ENCODE data around the gene BACE1.
A peak's percentile ranks its signal among the peaks of the same experiment; 100 is the strongest.

The BACE1 gene

DNA sequence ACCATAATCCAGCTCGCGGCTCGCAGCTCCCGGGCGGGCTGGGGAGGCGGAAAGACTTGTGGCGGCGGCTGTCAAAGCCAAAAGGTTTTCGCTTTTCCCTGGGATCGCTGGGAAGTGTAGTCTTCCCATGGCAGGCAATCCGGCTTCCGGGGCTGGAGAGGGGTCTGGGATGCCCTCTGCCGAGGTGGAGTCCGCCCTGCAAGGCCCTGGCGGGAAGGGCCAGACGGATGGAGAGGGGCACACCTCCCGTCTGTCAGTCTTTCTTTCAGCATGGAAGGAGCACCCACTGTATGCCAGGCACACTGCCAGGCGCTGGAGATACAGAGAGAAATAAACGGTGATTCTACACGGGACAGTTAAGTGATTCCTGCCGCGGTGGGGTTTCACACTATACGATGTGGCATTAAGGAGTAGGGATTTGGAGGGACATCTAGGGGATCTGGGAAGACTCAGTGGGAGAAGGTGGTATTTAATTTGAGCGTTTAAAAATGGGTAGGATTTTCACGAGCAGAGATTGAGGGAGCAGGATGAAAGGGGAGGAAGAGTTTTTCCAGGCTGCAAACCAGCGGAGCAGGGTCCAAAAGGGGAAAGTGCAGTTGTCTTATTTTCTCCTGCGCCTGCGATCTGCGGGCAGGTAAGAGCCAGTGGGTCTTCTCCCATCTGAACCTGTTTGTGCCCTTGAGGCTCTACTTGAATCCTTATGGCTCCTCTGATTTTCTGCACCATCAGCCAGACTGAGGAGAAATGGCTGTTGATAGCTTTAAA is at the start of gene BACE1:
Gene BACE1, minus strand, starts transcription at position 60 of the 765 bp plus-strand sequence. CDS start 461 bp downstream, outside the sequence.
- TF ChIP-seq, protein P1, sequence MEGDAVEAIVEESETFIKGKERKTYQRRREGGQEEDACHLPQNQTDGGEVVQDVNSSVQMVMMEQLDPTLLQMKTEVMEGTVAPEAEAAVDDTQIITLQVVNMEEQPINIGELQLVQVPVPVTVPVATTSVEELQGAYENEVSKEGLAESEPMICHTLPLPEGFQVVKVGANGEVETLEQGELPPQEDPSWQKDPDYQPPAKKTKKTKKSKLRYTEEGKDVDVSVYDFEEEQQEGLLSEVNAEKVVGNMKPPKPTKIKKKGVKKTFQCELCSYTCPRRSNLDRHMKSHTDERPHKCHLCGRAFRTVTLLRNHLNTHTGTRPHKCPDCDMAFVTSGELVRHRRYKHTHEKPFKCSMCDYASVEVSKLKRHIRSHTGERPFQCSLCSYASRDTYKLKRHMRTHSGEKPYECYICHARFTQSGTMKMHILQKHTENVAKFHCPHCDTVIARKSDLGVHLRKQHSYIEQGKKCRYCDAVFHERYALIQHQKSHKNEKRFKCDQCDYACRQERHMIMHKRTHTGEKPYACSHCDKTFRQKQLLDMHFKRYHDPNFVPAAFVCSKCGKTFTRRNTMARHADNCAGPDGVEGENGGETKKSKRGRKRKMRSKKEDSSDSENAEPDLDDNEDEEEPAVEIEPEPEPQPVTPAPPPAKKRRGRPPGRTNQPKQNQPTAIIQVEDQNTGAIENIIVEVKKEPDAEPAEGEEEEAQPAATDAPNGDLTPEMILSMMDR (conservative IDR thresholded peaks at IDR 0.05) = peak; percentile 65
- peak within 1 kb of the TSS; percentile 79 for H3K27ac ChIP-seq

DNA sequence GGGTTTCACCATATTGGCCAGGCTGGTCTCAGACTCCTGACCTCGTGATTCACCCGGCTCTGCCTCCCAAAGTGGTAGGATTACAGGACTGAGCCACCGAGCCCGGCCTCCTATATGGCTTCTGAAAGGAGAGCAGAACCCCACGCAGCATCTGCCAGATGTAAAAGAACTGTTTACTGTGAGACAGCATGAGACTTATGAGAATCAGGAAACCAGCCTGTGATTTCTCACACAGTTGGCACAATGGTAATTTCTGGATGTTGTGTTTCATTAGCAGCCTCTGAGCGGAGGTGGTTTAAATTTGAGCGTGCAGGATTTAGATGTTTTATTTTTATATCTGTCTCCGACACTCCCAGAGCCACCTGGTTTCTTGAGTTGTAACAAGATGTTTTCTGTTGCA is 45.4 kb upstream of the BACE1 start:
- H3K27ac ChIP-seq = no peak overlapping the region
- TF ChIP-seq, protein P1 (conservative IDR thresholded peaks at IDR 0.05) = no peak

DNA sequence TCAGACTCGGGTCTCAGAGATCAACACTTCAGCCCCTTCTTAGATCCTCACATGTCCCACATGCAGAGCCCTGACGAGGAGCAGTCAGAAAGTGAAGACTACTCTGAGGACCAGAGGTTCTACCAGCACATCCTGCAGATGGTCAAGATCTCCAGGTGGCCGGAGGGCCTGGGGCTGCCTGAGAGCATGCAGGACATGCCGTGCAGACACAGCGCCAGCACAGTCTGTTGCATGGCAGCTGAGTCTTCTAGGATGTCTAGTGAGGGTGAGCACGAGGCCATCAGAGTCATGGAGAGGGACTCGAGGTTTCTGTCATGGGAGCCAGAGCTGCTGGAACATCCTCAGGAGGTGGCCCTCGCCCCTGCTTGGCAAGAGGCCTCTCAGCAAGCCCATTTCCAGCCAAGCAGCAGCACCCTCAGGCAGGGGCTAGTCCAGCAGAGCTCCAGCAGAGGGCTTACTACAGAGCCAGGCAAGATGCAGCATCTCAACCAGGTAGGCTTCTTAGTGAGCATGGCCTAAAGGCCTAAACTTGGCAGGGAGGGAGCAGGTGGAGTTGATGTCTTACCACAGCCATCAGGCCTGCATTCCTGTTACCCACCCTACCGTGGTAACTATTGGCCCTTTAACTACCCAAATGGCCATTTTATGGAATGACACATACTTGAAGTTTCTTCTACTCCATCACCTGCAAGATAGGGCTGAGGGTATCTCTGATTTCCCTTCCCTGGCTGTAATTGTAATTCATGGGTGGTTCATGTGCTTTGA is 40.3 kb upstream of the BACE1 start:
- H3K27ac ChIP-seq = no peak overlapping the region
- TF ChIP-seq, protein P1 (conservative IDR thresholded peaks at IDR 0.05) = no peak

DNA sequence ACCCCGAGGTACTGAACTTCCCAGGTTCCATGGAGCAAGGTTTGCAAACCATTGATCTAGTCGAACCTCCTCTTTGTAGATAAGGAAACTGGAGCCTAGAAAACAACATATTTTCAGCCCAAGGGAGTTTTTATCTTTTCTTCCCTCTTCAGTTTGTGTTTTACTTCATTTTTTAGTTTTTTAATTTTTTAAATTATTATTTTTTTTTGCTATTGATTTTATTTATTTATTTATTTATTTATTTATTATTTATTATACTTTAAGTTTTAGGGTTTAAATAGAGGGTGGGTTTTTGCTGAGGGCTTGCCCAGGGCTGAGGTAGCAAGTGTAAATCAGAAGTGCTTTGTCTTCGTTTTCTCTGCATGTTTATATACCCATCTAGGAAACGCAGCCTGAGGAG is 38.5 kb upstream of the BACE1 start:
- H3K27ac ChIP-seq = no peak overlapping the region
- TF ChIP-seq, protein P1 (conservative IDR thresholded peaks at IDR 0.05) = no peak

DNA sequence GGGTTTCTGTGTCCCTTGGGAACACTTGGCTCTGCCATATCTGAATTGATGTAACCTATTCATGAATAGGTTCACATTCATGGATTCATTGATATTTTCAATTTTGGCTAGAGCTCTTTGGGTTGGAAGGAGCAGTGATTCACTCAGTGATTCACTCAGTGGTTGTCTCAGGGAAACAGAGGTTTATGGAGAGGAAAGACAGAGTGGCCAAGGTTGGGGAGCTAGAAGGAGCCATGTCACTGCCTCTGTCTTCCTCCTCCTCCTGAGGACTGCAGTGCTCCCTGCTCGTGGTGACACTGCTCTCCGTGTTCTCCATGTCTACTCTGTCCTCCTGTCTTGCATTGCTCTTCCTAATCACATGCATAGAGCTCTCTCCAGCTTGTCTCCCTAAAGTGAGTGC is 29.0 kb upstream of the BACE1 start:
- TF ChIP-seq, protein P1 (conservative IDR thresholded peaks at IDR 0.05) = no peak

DNA sequence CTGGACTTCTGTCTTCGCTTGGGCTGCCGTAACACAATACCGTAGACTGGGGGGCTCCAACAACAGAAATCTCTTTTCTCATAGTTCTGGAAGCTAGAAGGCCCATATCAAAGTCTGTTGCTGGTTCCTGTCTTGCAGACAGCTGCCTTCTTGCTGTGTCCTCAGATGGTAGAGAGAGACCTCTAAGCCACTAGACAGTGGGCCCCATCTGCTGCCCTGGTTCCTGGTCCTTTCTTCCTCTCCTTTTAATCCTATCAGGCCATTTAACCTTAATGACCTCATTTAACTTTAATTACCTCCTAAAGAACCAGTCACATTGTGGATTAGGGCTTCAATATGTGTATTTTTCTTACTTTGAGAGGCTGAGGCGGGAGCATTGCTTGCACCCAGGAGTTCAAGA is 21.0 kb upstream of the BACE1 start:
- TF ChIP-seq, protein P1 (conservative IDR thresholded peaks at IDR 0.05) = no peak
- H3K27ac ChIP-seq = no peak overlapping the region

More for the DNA sequence above, 29.0 kb upstream of the BACE1 start:
- no peak overlapping the region for H3K27ac ChIP-seq

DNA sequence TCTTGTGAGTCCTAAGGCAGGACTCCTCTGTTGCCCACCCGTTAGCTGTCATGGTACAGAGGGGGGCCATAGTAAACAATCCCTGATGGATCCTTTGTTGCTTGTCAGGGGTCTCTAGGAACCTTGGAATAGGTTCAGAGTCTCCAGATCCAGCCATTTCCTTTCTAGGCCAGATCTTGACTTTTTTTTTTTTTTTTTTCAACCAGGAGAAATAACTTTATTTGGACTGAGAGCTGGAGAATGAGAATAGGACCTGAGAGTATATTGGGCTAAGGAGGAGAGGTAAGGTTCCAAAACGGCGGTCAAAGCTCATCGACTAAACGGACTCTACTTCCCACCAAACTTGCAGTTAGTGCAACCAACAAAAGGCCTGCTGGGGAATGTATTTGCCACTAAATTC is 19.3 kb upstream of the BACE1 start:
- TF ChIP-seq, protein P1 (conservative IDR thresholded peaks at IDR 0.05) = no peak
- no peak overlapping the region for H3K27ac ChIP-seq
